Fibroblast of upper back skin (primary cell): ENCODE measurements around the gene ITPKA.

ENCODE experiments used
- DNase-seq: peaks from one replicate; pipeline ENCODE4 v3.0.0-alpha.2; 2013

The ITPKA gene

DNA sequence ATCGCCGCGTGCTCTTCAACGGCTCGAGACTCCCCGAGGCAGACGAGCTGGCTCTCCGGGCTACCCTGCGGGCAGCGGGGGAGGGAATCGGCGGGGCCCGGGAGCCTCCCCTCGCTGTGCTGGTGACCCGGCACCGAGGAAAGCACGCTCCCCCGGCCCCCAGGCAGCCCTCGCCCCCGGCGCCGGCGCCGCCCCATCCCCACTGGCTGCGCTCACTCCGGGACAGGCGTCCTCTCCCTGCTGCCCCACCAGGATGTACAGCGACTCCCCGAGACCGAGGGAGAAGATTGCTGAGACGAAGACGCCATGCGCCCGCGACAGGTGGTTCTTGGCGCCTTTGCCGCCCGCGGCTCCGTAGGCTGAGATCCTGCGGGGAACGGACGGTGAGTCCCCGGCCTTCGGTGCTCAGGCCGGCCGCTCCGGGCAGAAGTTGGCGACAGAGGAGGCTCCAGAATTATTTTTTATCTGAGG lies 18.3 kb downstream of the ITPKA start:
- DNase-seq, result no peak

- DNase-seq, result no peak
Measured at GRCh38 chr15:41512512-41512939, 18.9 kb downstream of the ITPKA start.

- no peak for DNase-seq
Measured at GRCh38 chr15:41512940-41513505, 19.3 kb downstream of the ITPKA start.

DNA sequence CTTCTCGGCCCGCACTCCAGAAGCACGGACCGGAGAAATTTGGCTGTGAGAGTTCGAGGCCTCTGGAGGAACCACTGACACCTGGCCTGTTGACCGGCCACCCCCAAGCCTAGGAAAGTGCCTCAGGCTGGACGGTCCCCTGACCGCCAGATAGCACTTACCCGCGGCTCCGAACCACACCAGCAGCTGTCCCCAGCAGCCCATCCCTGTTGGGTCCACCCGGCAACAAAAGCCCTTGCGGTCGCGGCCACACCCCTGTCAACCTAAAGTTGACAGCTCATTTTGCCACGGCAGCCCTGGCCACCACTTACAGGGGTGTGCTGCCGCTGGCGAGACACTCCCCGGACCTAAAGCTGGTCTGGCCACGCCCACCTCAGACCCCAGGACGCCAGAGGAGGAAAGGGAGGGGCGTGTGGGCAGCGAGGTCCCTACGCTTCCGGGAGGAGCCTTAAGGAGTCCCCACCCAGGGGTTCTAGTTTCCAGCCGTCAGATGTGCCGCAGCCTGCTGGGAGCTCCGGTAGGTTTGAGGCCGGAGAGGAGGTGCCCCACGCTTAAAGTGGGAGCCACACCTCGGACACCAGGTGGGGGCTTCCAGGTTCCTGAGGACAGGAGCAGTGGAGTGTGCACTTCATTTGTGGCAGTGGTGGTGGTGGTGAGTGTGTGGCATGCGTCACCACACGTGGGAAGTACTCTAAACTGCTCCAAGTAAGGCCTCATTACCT lies 20.0 kb downstream of the ITPKA start, which contains the start of gene LTK:
Gene LTK (minus strand): TSS at position 322 of the 722 bp plus-strand sequence. CDS start 118 bp downstream, at position 204.
- no peak for DNase-seq

DNA sequence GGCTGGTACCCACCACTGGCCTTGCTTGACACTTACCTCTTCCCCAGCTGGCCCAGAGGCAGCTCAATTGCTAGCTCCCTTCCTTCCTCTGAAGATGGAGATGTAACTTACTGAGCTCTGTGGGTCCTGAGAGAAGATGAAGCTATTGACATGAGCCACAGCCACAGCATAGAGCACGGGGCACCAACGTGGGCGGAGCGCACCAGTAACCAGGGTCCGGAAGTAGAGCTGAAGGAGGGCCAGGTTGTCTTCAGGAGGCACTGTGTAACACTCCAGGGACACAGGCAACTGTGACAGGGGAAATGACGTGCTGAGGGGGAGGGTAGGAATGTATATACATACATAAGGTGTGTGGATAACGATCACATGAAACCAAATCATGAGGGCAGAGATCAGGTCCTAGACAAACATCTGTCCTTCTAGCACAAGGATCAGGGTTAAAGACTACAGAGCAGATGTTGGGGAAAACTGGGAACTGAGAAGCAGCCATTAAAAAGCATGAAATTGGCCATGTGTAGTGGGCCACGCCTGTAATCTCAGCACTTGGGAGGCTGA lies 24.3 kb downstream of the ITPKA start:
- no peak for DNase-seq

GRCh38 chr15:41520636-41521035 lies 27.0 kb downstream of the ITPKA start:
- no peak for DNase-seq

DNA sequence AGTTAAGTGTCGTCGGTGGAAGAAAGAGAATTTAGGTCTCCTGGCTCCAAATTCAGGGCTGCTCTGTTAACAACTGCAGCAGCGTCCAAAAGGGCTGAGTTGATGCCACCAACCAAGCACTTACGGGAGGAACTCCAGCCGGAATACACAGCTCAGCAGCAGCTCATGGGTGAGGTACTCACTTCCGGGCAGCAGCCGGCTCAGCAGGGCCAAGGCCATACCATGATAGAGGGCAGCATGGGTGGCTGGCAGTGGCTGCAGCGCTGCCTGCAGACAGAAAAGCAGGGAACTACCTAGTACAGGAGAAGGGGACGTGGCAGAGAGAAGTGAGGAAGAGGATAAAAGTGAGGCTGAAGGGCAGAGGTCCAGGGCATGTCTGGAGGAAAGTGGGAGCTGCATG lies 27.9 kb downstream of the ITPKA start:
- no peak for DNase-seq

DNA sequence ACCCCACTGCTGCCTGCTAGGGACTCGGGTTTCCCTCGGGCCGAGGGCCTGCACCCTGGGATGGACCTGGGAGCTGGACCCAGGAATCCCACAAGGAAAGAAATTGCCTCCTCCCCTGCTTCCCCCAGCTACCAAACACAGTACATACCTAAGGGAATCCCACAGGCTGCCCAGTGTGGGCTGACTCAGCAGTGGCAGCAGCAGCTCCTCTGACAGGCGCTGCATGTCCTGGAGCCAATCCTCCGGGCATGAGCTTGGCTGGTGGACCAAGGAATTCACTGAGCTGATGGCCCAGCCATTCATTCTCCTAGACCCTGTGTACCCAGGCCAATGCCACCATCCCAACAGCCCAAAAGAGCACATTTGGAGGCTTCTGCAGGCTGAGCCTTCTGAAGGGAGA lies 29.4 kb downstream of the ITPKA start:
- DNase-seq, result no peak

DNA sequence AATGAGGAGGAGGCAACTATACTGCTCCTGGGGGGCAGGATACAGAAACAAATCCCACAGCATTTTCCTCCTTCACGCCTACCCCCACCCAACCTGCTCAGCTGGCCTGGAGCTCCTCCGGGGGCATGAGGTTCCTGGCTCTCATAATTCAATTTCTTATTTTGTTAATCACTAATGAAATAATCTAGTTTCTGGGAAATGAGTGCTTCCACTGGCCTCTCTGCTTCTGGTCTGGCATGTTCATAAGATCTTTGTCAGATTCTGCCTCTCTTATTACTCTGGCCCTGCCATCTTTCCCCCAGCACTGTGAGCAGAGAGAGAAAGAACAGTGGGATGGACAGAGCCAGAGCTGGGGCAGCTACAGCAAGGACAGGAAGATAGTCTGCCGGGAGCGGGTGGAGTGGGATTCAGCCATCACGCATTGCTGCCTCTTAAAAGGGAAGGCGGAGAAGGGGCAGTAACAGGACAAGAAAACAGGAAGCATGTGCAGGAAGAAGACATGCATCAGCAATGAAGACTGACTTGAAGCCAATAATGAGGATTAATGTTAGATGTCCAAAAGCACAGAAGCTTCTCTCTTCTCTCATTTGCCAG lies 36.8 kb downstream of the ITPKA start:
- no peak for DNase-seq

GRCh38 chr15:41535544-41535943 lies 41.9 kb downstream of the ITPKA start:
- no peak for DNase-seq

DNA sequence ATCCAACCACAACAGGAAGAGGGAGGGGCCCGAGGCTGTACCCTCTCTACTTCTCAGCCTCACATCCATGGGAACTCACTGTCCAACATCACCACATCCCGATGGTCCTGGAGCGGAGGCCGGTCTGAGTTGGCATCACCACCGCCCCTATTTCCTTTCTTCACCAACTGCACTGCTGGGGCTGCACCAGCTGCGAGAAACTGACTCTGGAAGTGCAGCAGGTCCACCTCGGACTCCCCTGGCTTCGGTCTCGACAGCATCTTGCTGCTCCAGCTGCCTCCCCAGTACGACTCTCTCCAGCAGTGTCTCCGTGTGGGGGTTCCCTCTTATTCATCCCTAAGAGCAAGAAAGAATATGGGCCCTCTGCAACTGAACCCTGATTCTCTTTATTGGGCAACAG lies 43.2 kb downstream of the ITPKA start:
- no peak for DNase-seq

- no peak for DNase-seq
Measured at GRCh38 chr15:41543521-41543870, 49.8 kb downstream of the ITPKA start.

- no peak for DNase-seq
Measured at GRCh38 chr15:41544650-41545015, 51.0 kb downstream of the ITPKA start.

DNA sequence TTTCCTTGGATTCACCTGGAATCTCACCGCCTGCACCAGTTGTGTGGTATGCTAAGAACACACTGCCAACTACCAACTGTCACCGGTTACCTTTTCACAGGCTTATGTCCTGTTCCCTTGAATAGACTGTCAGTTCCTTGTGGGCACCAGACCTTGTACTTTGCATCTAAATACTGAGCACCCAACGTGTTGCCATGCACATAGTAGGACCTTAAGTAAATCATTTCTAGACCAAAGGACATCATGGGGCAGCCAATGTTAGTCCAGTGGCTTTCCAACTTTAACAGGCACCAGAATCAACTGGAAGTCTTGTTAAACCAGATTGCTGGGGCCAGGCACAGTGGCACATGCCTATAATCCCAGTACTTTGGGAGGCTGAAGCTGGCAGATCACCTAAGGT lies 51.5 kb downstream of the ITPKA start:
- no peak for DNase-seq

DNA sequence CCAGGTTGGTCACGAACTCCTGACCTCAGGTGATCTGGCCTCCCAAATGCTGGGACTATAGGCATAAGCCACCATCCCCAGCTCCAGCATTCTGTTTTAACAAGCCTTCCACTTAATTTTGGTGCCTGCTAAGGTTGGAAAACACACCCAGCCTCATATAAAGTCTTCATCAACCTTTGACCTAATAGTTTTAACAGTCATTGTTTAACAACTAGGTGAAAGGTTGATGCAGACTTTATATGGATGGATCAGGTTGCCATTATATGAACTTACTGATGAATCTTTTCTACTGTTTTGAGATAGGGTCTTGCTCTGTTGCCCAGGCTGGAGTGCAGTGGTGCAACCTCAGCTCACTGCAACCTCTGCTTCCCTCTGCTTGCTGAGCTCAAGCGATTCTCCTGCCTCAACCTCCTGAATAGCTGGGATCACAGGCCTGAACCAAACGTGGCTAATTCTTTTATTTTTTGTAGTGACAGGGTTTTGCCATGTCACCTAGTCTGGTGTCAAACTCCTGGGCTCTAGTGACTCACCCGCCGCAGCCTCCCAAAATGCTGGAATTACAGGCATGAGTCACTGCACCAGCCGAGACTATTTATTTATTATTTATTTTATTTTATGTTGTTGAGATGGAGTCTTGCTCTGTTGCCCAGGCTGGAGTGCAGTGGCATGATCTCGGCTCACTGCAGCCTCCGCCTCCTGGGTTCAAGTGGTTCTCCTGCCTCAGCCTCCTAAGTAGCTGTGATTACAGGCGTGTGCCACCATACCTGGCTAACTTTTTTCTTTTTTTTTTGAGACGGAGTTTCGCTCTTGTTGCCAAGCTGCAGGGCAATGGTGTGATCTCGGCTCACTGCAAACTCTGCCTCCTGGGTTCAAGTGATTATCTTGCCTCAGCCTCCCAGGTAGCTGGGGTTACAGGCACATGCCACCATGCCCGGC lies 53.4 kb downstream of the ITPKA start:
- DNase-seq, result peak; percentile 24

GRCh38 chr15:41550066-41550775 lies 56.5 kb downstream of the ITPKA start:
- DNase-seq, result no peak
